HG03432 (cell line): ENCODE data around the gene ANO1.

ENCODE experiments used
- ATAC-seq: cut with Tn5 transposase; IDR thresholded peaks from one replicate; pipeline ENCODE4 v1.9.1; 2021; ENCODE audit warnings: mild to moderate bottlenecking, moderate library complexity; ENCODE audit not compliant: unreplicated experiment

The ANO1 gene

GRCh38 chr11:70092959-70093715 lies 15.0 kb downstream of the ANO1 start:
- no peak for ATAC-seq

- no peak for ATAC-seq
Observed at GRCh38 chr11:70095541-70096252, 17.6 kb downstream of the ANO1 start.

- no peak for ATAC-seq
Observed at GRCh38 chr11:70097783-70098563, 19.9 kb downstream of the ANO1 start.

DNA sequence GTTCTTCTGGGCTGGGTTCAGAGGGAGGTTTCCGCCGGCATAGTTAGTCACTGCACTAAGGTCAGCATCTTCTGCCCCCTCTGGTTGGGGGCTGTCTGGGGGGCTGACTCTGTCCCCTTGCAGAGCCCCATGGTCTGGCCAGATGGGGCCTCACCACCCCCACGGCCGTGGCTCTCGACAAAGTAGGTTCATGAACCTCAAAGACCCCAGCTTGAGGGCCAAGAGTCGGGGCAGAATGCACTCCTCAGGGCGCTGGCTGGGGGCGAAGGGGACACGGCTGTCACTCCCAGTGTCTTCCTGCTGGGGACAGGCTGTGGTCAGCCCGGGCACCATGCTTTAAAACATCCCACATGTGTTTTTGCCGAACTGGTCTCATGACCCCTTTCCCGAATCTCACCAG lies 20.8 kb downstream of the ANO1 start:
- no peak for ATAC-seq

- no peak for ATAC-seq
Observed at GRCh38 chr11:70099578-70100279, 21.6 kb downstream of the ANO1 start.

DNA sequence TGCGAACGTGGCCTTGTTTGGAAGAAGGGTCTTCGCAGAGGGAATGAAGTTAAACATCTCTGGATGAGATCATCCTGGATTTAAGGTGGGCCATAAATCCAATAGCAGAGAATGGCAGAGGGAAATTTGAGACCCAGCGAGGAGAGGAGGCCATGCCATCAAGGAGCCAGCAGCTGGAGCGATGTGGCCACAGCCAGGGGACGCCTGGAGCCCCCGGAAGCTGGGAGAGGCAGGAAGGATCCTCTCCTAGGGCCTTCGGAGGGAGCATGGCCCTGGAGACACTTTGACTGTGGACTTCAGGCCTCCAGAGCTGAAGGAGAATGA lies 22.1 kb downstream of the ANO1 start:
- ATAC-seq, result no peak

- ATAC-seq, result no peak
Observed at GRCh38 chr11:70100791-70101190, 22.7 kb downstream of the ANO1 start.

DNA sequence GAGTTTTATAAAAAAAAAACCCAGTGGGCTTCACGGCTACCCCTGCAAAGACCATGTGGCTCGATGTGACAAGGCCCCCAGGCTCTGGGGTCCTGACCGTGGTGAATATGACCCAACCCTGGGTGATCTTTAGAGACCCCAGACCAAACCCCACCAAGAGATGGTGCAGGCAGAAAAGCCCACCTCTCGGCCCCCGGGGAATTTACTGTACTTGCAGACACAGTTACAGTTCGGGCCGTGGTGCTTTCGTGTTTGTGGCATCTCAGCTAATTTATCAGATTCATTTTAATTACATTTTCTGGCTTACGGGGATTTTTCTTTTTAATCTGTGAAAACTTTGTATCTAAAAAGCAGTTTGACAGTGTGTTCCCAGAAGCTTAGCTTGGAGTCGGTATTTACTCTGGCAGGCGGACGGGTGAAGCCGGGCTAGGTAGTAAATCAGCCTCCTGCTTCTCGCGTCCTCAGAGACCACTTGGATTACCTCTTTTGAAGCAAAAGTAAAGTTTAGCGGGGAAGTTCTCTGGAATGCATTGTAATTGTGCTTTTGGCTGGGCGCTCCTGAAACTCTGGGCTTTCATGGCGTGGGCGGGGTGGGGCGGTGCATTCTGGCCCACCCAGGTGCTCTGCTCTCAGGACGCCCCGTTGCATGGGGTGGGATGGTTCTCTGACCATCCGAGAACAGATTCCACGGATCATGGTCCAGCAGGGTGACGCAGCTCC lies 25.3 kb downstream of the ANO1 start:
- no peak for ATAC-seq

DNA sequence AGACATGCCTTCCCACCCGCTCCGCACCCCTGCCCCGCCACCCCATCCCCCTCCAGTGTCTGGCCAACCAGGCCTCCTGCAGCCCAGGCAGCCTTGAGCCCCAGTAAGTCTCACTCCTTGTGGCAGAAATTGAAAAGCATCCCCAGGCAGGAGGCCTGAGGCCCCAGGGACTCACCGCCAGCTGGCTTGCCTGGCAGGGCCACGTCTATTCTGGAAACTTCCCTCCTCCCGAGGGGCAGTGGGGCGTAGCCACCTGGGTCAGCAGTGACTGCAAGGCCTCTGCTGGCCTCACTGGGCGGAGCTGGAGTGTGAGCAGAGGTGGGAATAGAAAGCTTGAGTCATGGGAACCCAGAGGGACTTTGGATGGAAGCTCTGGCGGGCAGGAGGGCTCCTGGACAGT lies 26.3 kb downstream of the ANO1 start:
- no peak for ATAC-seq

GRCh38 chr11:70104961-70105360 lies 26.8 kb downstream of the ANO1 start:
- no peak for ATAC-seq

- ATAC-seq, result no peak
Observed at GRCh38 chr11:70105369-70105754, 27.2 kb downstream of the ANO1 start.

- ATAC-seq, result no peak
Observed at GRCh38 chr11:70105755-70106571, 27.8 kb downstream of the ANO1 start.

- no peak for ATAC-seq
Observed at GRCh38 chr11:70106757-70107156, 28.6 kb downstream of the ANO1 start.

DNA sequence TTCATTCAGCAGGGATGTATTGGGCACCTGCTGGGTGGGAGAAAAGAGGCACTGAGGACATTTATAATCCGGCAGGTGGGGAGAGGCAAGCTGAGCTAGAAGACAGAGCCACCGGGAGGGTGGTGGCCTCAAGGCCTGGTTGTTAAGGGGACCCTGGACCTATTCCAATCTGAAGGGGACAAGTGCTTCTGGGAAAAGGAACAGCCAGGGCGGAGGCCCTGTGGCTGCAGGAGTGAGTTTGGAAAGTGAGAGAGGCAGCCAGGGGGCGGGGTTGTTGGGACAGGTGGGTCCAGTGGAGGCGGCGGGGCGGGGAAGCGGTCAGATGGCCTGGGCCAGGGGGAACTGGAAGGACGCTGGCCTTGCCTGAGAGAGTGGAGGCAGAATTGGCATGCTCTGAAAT lies 29.1 kb downstream of the ANO1 start:
- no peak for ATAC-seq

GRCh38 chr11:70107756-70108155 lies 29.6 kb downstream of the ANO1 start:
- ATAC-seq, result no peak

DNA sequence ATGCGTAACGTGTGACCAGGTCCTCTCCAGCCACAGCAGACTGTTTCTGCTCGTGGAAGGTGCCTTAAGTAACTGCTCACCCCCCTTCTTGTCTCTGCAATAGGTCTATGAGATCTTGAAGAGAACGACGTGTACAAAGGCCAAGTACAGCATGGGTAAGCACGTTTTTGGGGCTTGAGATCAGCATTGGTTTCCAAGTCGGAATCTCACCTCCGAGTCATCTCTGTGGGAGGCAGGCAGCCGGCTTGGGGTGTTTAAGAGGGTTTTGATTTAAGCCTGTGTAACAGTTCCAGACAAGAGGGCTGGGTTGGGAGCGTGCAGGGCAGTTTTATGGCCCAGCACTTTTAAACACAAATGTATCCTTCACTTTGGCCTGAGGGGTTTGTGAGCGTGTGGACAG lies 30.1 kb downstream of the ANO1 start:
- ATAC-seq, result no peak

DNA sequence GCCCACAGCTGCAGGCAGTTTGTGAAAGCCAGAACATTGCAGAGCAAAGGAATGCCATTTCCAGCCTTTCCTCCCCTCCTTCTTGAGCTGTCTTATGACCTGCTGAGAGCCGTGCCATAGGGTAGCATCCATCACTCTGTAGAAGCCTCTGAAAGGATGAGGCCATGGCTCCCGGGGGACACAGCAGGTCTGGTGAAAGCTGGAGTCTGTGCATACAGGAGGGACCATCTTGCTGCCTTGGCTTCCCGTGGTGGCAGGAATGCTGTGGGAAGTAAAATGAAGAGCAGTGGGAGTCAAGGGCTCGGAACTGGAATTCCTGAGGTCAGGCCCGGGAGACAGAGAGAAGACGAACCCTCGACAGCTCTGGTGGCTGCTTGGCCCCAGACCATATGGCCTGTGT lies 30.9 kb downstream of the ANO1 start:
- ATAC-seq, result no peak

GRCh38 chr11:70109903-70110302 lies 31.8 kb downstream of the ANO1 start:
- no peak for ATAC-seq

GRCh38 chr11:70110538-70111055 lies 32.5 kb downstream of the ANO1 start:
- ATAC-seq, result no peak
